Right kidney (tissue), 1 donor: ENCODE results near the gene CLCN6.

Experiments used
- DNase-seq: peaks from one replicate; pipeline ENCODE4 v3.0.0-alpha.2; 2016

CLCN6 gene

GRCh38 chr1:11778844-11779623 is 27.0 kb upstream of the CLCN6 start:
- DNase-seq, result no peak

- DNase-seq, result no peak
Observed at GRCh38 chr1:11779715-11780379, 26.1 kb upstream of the CLCN6 start.

GRCh38 chr1:11780380-11781147 is 25.4 kb upstream of the CLCN6 start:
- DNase-seq, result no peak

- no peak for DNase-seq
Observed at GRCh38 chr1:11781297-11781696, 24.7 kb upstream of the CLCN6 start.

GRCh38 chr1:11782127-11782708 is 23.8 kb upstream of the CLCN6 start:
- no peak for DNase-seq

- DNase-seq, result no peak
Observed at GRCh38 chr1:11783556-11783955, 22.4 kb upstream of the CLCN6 start.

GRCh38 chr1:11784256-11784992 is 21.6 kb upstream of the CLCN6 start:
- peak; percentile 59 for DNase-seq

GRCh38 chr1:11784993-11785769 is 20.8 kb upstream of the CLCN6 start:
- peak; percentile 72 for DNase-seq

GRCh38 chr1:11786168-11786567 is 19.8 kb upstream of the CLCN6 start:
- no peak for DNase-seq

- peak; percentile 58 for DNase-seq
Observed at GRCh38 chr1:11787251-11787803, 18.7 kb upstream of the CLCN6 start.

- no peak for DNase-seq
Observed at GRCh38 chr1:11787804-11788436, 18.1 kb upstream of the CLCN6 start.

GRCh38 chr1:11788549-11789053 is 17.4 kb upstream of the CLCN6 start:
- no peak for DNase-seq

- DNase-seq, result no peak
Observed at GRCh38 chr1:11789126-11790067, 16.6 kb upstream of the CLCN6 start.

GRCh38 chr1:11790101-11790879 is 15.7 kb upstream of the CLCN6 start:
- no peak for DNase-seq

- DNase-seq, result no peak
Observed at GRCh38 chr1:11790880-11791715, 14.9 kb upstream of the CLCN6 start.

GRCh38 chr1:11792106-11792505 is 13.9 kb upstream of the CLCN6 start:
- DNase-seq, result no peak

- DNase-seq, result no peak
Observed at GRCh38 chr1:11793819-11794218, 12.2 kb upstream of the CLCN6 start.
